IMR-90 (cell line): ENCODE results near the gene GZMM. TPM values are rescaled to one million over a fixed set of nuclear protein-coding genes. Genes with fewer than 3 reads are reported as not detected.
A peak's percentile ranks its signal among the peaks of the same experiment; 100 is the strongest.

Experiments used
- ATAC-seq: fragments of 200-7000 bp; cut with Tn5 transposase; 2 replicates; pipeline ENCODE4 v1.9.1; 2020; ENCODE audit warnings: low read depth, mild to moderate bottlenecking, moderate library complexity
- BruUV-seq: library from RNA; stranded (reverse); fragments of 400-500 nt; replicated peaks from 2 replicates; lab custom pipeline; 2021; lab: Mats Ljungman, UMichigan
- CTCF ChIA-PET: fragments of 300-600 bp; formaldehyde crosslinking; extraction: SDS; loops from one replicate; lab custom pipeline; 2021; ENCODE audit warnings: antibody characterized with exemption; lab: Yijun Ruan, JAX
- POLR2A ChIA-PET: fragments of 300-600 bp; sonication (Branson Sonifier 250); formaldehyde crosslinking; loops from one replicate; lab custom pipeline; 2022; ENCODE audit warnings: antibody characterized with exemption; ENCODE audit not compliant: unreplicated experiment; lab: Charles Lee
- DNase-seq: peaks from one replicate; pipeline ENCODE4 v3.0.0; 2013
- H2AFZ ChIP-seq: replicated peaks from 2 replicates; pipeline ENCODE3; 2013; ENCODE audit warnings: low read length, mild to moderate bottlenecking; ENCODE audit not compliant: poor library complexity
- H2AK5ac ChIP-seq: 2 replicates; pipeline ENCODE4 v1.6.1; 2013; ENCODE audit warnings: low read depth, low read length, inconsistent platforms
- H2AK9ac ChIP-seq: replicated peaks from 2 replicates; pipeline ENCODE3; 2013; ENCODE audit warnings: mild to moderate bottlenecking, low read depth, low read length, moderate library complexity; ENCODE audit not compliant: poor library complexity
- H2BK120ac ChIP-seq: 2 replicates; pipeline ENCODE4 v1.6.1; 2013; ENCODE audit warnings: low read depth, low read length, inconsistent platforms
- H2BK15ac ChIP-seq: 3 replicates; pipeline ENCODE4 v1.6.1; 2013; ENCODE audit warnings: low read depth, low read length, inconsistent platforms
- H2BK20ac ChIP-seq: 2 replicates; pipeline ENCODE4 v1.6.1; 2013; ENCODE audit warnings: low read depth, mild to moderate bottlenecking, inconsistent platforms, low read length, moderate library complexity
- H2BK5ac ChIP-seq: 2 replicates; pipeline ENCODE4 v1.6.1; 2013; ENCODE audit warnings: mild to moderate bottlenecking, low read depth, low read length, inconsistent platforms; ENCODE audit not compliant: poor library complexity, severe bottlenecking
- H3K14ac ChIP-seq: replicated peaks from 2 replicates; pipeline ENCODE4 v1.6.1; 2013; ENCODE audit warnings: low read depth, low read length, inconsistent platforms
- H3K18ac ChIP-seq: 2 replicates; pipeline ENCODE4 v1.6.1; 2013; ENCODE audit warnings: low read depth, low read length, control low read depth
- H3K23ac ChIP-seq: 2 replicates; pipeline ENCODE4 v1.6.1; 2013; ENCODE audit warnings: low read depth, low read length, inconsistent platforms
- H3K27ac ChIP-seq: 2 replicates; pipeline ENCODE4 v1.5.1; 2013; ENCODE audit warnings: mild to moderate bottlenecking, control low read depth, low read length; ENCODE audit not compliant: insufficient read depth
- H3K27me3 ChIP-seq: 2 replicates; pipeline ENCODE4 v1.6.1; 2013; ENCODE audit warnings: low read length; ENCODE audit not compliant: control insufficient read depth, insufficient read depth
- H3K36me3 ChIP-seq: 2 replicates; pipeline ENCODE4 v1.6.1; 2013; ENCODE audit warnings: low read length, mixed read lengths; ENCODE audit not compliant: control insufficient read depth, insufficient read depth
- H3K4ac ChIP-seq: 2 replicates; pipeline ENCODE4 v1.6.1; 2013; ENCODE audit warnings: low read depth, low read length, inconsistent platforms
- H3K4me1 ChIP-seq: 2 replicates; pipeline ENCODE4 v1.6.1; 2013; ENCODE audit warnings: low read length, mixed read lengths; ENCODE audit not compliant: control insufficient read depth, insufficient read depth
- H3K4me2 ChIP-seq: 2 replicates; pipeline ENCODE4 v1.6.1; 2013; ENCODE audit warnings: low read depth, mild to moderate bottlenecking, control low read depth, low read length, moderate library complexity
- H3K4me3 ChIP-seq: 2 replicates; pipeline ENCODE4 v1.5.1; 2013; ENCODE audit warnings: low read depth, mild to moderate bottlenecking, control low read depth, low read length, moderate library complexity; ENCODE audit not compliant: insufficient read depth
- H3K56ac ChIP-seq: 2 replicates; pipeline ENCODE4 v1.6.1; 2013; ENCODE audit warnings: low read length, inconsistent platforms; ENCODE audit not compliant: insufficient read depth; ENCODE audit errors: extremely low read depth
- H3K79me1 ChIP-seq, 2 experiments: 2 replicates each; pipeline ENCODE4 v1.6.1; 2013; ENCODE audit warnings: low read length in 2 of 2, inconsistent platforms in 1 of 2, low read depth in 1 of 2
- H3K9ac ChIP-seq: 2 replicates; pipeline ENCODE4 v1.6.1; 2013; ENCODE audit warnings: low read depth, low read length, control low read depth
- H3K9me1 ChIP-seq: 2 replicates; pipeline ENCODE4 v1.6.1; 2013; ENCODE audit warnings: low read length, inconsistent platforms; ENCODE audit not compliant: insufficient read depth
- H3K9me3 ChIP-seq: 2 replicates; pipeline ENCODE4 v1.6.1; 2013; ENCODE audit warnings: low read length; ENCODE audit not compliant: control insufficient read depth, insufficient read depth
- H4K20me1 ChIP-seq: 2 replicates; pipeline ENCODE4 v1.6.1; 2013; ENCODE audit warnings: low read length, inconsistent platforms; ENCODE audit not compliant: insufficient read depth
- H4K5ac ChIP-seq: 2 replicates; pipeline ENCODE4 v1.6.1; 2013; ENCODE audit warnings: mild to moderate bottlenecking, low read depth, low read length, control low read depth
- H4K8ac ChIP-seq, 2 experiments: 2 replicates each; pipeline ENCODE4 v1.6.1; 2013; ENCODE audit warnings: low read depth in 2 of 2, low read length in 2 of 2, control low read depth in 1 of 2, inconsistent platforms in 1 of 2
- H4K91ac ChIP-seq: 2 replicates; pipeline ENCODE4 v1.6.1; 2013; ENCODE audit warnings: low read depth, low read length, inconsistent platforms; ENCODE audit not compliant: insufficient read depth
- MAFK ChIP-seq: IDR thresholded peaks from 2 replicates; pipeline ENCODE4 v1.6.1; 2012; ENCODE audit warnings: low read depth, low read length, improper control_type of control experiment
- MAZ ChIP-seq: IDR thresholded peaks from 2 replicates; pipeline ENCODE4 v1.6.1; 2012; ENCODE audit warnings: low read depth, mild to moderate bottlenecking, low read length, improper control_type of control experiment, moderate library complexity, borderline replicate concordance
- NFE2L2 ChIP-seq: fragments of 150-350 bp; IDR thresholded peaks from 2 replicates; pipeline ENCODE4 v1.6.1; 2016; ENCODE audit warnings: low read depth, mild to moderate bottlenecking, low read length
- POLR2A ChIP-seq: IDR thresholded peaks from 2 replicates; pipeline ENCODE4 v1.6.1; 2012; ENCODE audit warnings: mild to moderate bottlenecking, low read depth, low read length
- WGBS, 2 experiments: methylation state at CpG; one replicate each; pipeline versions ENCODE4 v1.1.5 to v1.1.7; 2013; ENCODE audit warnings: missing lambda C conversion rate in 2 of 2; ENCODE audit not compliant: insufficient read length in 1 of 2; ENCODE audit errors: extremely low coverage in 2 of 2; 5-methylcytosine and 5-hydroxymethylcytosine counted together
- dilution Hi-C: fragments of 300-500 bp; cut with HindIII; formaldehyde crosslinking; loops from one replicate; pipeline ENCODE4 v1.14.3; 2018; ENCODE audit warnings: low sequenced_read_pairs; ENCODE audit not compliant: unreplicated experiment
- in situ Hi-C: fragments of 300-500 bp; cut with MboI; formaldehyde crosslinking; loops from 3 replicates; pipeline ENCODE4 v1.14.3; 2019; ENCODE audit warnings: low sequenced_read_pairs, inconsistent platforms, mixed read lengths
- intact Hi-C: fragments of 100-400 bp; cut with micrococcal nuclease; formaldehyde crosslinking; loops from 2 replicates; pipeline ENCODE4 v1.10.0; 2022
- polyA plus RNA-seq, 3 experiments: library from polyadenylated mRNA; depleted of rRNA; stranded (reverse); fragments of >200 nt; gene quantifications; 2 replicates each; pipeline ENCODE4 v1.2.3, GENCODE V29; 2012; ENCODE audit warnings: low replicate concordance in 1 of 3
- total RNA-seq: library from RNA; depleted of rRNA; stranded (reverse); fragments of >200 nt; gene quantifications from 2 replicates; pipeline ENCODE4 v1.2.3, GENCODE V29; 2012
- TF ChIP-seq, protein P1 (sequence below): fragments of 150-350 bp; IDR thresholded peaks from 2 replicates; pipeline ENCODE4 v1.6.1; 2017; ENCODE audit warnings: mild to moderate bottlenecking, antibody characterized with exemption, low read length, low read depth

The GZMM gene
- total and polyA plus RNA-seq, 2 of the 4 experiments (the other 2 are of a cell fraction) = 0.24 TPM; not detected in 1

DNA sequence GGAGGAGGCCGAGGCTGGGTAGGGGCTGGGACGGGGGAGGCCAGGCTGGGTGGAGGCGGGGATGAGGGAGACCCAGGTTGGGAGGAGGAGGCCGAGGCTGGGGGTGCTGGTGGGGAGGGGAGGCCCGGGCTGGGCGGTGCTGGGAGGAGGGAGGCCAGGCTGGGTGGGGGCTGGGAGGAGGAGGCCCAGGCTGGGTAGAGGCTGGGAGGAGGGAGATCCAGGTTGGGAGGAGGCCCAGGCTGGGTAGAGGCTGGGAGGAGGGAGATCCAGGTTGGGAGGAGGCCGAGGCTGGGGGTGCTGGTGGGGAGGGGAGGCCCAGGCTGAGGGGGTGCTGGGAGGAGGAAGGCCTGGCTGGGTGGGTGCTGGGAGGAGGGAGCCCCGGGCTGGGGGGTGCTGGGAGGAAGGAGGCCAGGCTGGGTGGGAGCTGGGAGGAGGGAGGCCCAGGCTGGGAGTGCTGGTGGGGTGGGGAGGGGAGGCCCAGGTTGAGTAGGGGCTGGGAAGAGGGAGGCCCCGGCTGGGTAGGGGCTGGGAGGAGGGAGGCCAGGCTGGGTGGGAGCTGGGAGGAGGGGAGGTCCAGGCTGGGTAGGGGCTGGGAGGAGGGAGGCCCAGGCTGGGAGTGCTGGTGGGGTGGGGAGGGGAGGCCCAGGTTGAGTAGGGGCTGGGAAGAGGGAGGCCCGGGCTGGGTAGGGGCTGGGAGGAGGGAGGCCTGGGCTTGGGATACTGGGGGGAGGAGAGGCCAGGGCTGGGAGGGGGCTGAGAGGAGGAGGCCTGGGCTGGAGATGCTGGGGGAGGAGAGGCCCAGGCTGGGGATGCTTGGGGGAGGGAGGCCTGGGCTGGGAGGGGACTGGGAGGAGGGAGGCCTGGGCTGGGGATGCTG lies 25.9 kb upstream of the GZMM start:
- no peak overlapping the region for H2BK5ac ChIP-seq
- POLR2A ChIA-PET = no interaction called here
- no peak overlapping the region for H3K4me2 ChIP-seq
- peaks cover 6% of the 10 kb centered on the region; the same call in 1 of the 2 replicates for H3K9me1 ChIP-seq
- no peak overlapping the region for H2BK20ac ChIP-seq
- H2BK120ac ChIP-seq = no peak overlapping the region
- CTCF ChIA-PET = no interaction called here
- peaks cover 8% of the 10 kb centered on the region; the same call in 1 of the 2 replicates for H3K4me1 ChIP-seq
- in situ Hi-C loops (no loop called here), intact Hi-C loops (no loop called here), dilution Hi-C loops (no loop called here)
- H2BK15ac ChIP-seq = no peak overlapping the region
- peak overlapping the region; percentile 11; the same call in 1 of the 2 replicates for H3K18ac ChIP-seq
- DNase-seq (peak; percentile 63), ATAC-seq (peak; percentile 91)
- H3K79me1 ChIP-seq = peaks cover 4 to 19% of the 10 kb centered on the region in 2 experiments; a peak in 3 of 4 replicates
- no peak overlapping the region for H2AK9ac ChIP-seq
- no peak overlapping the region for H4K91ac ChIP-seq
- no peak overlapping the region; a peak in 1 of 4 replicates for H4K8ac ChIP-seq
- no peak overlapping the region for H3K56ac ChIP-seq
- no peak overlapping the region; the same call in 1 of the 2 replicates for H3K27ac ChIP-seq
- H4K20me1 ChIP-seq = peaks cover 10% of the 10 kb centered on the region
- H3K14ac ChIP-seq = no peak overlapping the region
- no peak overlapping the region for H3K4me3 ChIP-seq
- no TSS peak for BruUV-seq
- H3K27me3 ChIP-seq = no peaks in the 10 kb centered on the region
- H3K4ac ChIP-seq = no peak overlapping the region
- no peak for TF ChIP-seq POLR2A
- TF ChIP-seq, protein P1, sequence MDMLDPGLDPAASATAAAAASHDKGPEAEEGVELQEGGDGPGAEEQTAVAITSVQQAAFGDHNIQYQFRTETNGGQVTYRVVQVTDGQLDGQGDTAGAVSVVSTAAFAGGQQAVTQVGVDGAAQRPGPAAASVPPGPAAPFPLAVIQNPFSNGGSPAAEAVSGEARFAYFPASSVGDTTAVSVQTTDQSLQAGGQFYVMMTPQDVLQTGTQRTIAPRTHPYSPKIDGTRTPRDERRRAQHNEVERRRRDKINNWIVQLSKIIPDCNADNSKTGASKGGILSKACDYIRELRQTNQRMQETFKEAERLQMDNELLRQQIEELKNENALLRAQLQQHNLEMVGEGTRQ = no peak
- TF ChIP-seq MAZ = peak; percentile 88; the same call in 1 of the 2 replicates
- TF ChIP-seq MAFK = no peak
- no peak for TF ChIP-seq NFE2L2
- H3K9me3 ChIP-seq = peaks cover 4% of the 10 kb centered on the region
- no peak overlapping the region for H3K9ac ChIP-seq
- no peak overlapping the region; the same call in 1 of the 2 replicates for H4K5ac ChIP-seq
- 53% methylated on average over 9 of the region's 10 CpGs; no CpG with 5 or more reads in 1 of the 2 experiments for WGBS, 2 experiments
- H2AFZ ChIP-seq = no peak overlapping the region
- H3K23ac ChIP-seq = no peak overlapping the region
- peaks cover 20% of the 10 kb centered on the region for H3K36me3 ChIP-seq
- H2AK5ac ChIP-seq = no peak overlapping the region
